Body of pancreas (tissue), 4 donors: Measurements from ENCODE around the gene BMP6. TPM values are rescaled to one million over a fixed set of nuclear protein-coding genes. Genes with fewer than 3 reads are reported as not detected.

Experiments
- ATAC-seq: fragments of 150-250 bp; one replicate; pipeline ENCODE4 v1.9.1; 2016
- DNase-seq, 4 donors: peaks; one replicate each; pipeline ENCODE4 v3.0.0-alpha.2; 2019
- H3K27ac ChIP-seq, 4 donors: fragments of 200-600 bp; sonication (generic); 1 replicate in 3 of 4; 2 replicates in 1 of 4; pipeline versions ENCODE4 v1.5.1 to v1.6.1; 2016 to 2019; ENCODE audit warnings: mild to moderate bottlenecking in 1 of 4, mixed read lengths in 1 of 4, moderate library complexity in 1 of 4
- H3K27me3 ChIP-seq, 2 donors: fragments of 200-600 bp; sonication (generic); one replicate each; pipeline ENCODE4 v1.6.0; 2016; ENCODE audit warnings: mild to moderate bottlenecking in 1 of 2
- H3K36me3 ChIP-seq, 2 donors: fragments of 200-600 bp; sonication (generic); replicated peaks in 1 of 2; 2 replicates each; pipeline ENCODE4 v1.5.1; 2016; ENCODE audit warnings: low read depth in 2 of 2; ENCODE audit not compliant: insufficient read depth in 1 of 2
- H3K4me1 ChIP-seq: fragments of 200-600 bp; sonication (generic); one replicate; pipeline ENCODE4 v1.6.0; 2016
- H3K4me3 ChIP-seq, 2 donors: fragments of 200-600 bp; sonication (generic); 1 replicate in 1 of 2; 2 replicates in 1 of 2; pipeline ENCODE4 v1.5.1; 2016 to 2019
- H3K9me3 ChIP-seq, 3 donors: fragments of 200-600 bp; sonication (generic); 1 replicate in 2 of 3; 2 replicates in 1 of 3; pipeline ENCODE4 v1.5.1; 2016
- POLR2A ChIP-seq, 3 donors: fragments of 450-650 bp; IDR thresholded peaks; one replicate each; pipeline ENCODE4 v1.6.1; 2016; ENCODE audit warnings: antibody characterized with exemption in 3 of 3, mild to moderate bottlenecking in 2 of 3
- WGBS, 2 donors: methylation state at CpG; one replicate each; pipeline ENCODE4 v1.1.5; 2017; 5-methylcytosine and 5-hydroxymethylcytosine counted together
- intact Hi-C: fragments of 100-400 bp; cut with DNase I; formaldehyde crosslinking; loops from one replicate; pipeline ENCODE4 v1.15.1; 2023
- total RNA-seq, 2 donors: library from RNA; depleted of rRNA; stranded (reverse); fragments of >200 nt; gene quantifications; one replicate each; pipeline ENCODE4 v1.1.0, GENCODE V29; 2016
- TF ChIP-seq, protein P1 (sequence below), 7 experiments: fragments of 450-650 bp in 4 of 7; fragments of 200-600 bp in 3 of 7; sonication (generic) in 3 of 7; IDR thresholded peaks; one replicate each; pipeline ENCODE4 v1.5.1; 2016 to 2019; ENCODE audit warnings: antibody characterized with exemption in 7 of 7

Gene BMP6
- total RNA-seq, result 1 to 10 TPM; 1.6 to 1.8 TPM

DNA sequence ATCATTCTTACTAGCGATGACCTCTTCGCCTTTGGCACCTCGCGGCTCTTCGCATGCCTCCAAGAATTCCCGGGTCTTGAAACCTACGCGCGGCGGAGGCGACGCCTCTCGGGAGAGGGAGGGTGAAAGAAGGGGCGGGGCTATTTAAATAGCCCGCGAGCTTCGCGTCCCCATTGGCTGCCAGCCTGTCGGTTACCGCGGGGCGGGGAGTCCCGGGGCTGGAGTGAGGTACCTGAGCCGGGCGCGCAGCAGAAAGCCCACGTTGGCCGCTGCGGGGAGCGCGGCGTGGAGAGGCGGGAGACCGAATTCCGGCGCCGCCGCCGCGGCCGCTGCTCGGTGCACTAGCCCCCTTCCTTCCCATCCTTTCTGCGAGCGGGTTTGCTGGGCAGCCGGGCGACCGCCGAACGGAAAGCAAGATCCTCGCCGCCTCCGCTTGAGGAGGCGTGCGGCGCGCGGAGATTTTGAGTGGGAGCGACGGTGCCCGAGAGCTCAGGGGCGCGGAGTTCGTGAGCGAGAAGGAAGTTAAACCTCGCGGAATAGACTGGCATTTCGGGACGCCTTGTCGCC, at the start of gene BMP6:
Gene BMP6, plus strand, starts transcription at position 251 of the 567 bp plus-strand sequence. CDS start 857 bp downstream, outside the sequence.
- WGBS, 2 donors, result 0 to 1% methylated on average over 23 to 65 of the region's 69 CpGs
- Histone ChIP-seq H3K27ac (no peak within 1 kb of the TSS), H3K27me3 (peaks cover 0 to 29% of the 10 kb centered on the region in 2 donors), H3K36me3 (no peaks in the 10 kb centered on the region), H3K4me3 (peak within 1 kb of the TSS in 1 of 2 donors; percentile 40), H3K9me3 (no peaks in the 10 kb centered on the region), H3K4me1 (peaks cover 41% of the 10 kb centered on the region)
- TF ChIP-seq, protein P1, sequence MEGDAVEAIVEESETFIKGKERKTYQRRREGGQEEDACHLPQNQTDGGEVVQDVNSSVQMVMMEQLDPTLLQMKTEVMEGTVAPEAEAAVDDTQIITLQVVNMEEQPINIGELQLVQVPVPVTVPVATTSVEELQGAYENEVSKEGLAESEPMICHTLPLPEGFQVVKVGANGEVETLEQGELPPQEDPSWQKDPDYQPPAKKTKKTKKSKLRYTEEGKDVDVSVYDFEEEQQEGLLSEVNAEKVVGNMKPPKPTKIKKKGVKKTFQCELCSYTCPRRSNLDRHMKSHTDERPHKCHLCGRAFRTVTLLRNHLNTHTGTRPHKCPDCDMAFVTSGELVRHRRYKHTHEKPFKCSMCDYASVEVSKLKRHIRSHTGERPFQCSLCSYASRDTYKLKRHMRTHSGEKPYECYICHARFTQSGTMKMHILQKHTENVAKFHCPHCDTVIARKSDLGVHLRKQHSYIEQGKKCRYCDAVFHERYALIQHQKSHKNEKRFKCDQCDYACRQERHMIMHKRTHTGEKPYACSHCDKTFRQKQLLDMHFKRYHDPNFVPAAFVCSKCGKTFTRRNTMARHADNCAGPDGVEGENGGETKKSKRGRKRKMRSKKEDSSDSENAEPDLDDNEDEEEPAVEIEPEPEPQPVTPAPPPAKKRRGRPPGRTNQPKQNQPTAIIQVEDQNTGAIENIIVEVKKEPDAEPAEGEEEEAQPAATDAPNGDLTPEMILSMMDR (IDR thresholded peaks at IDR 0.05), result no peak
- TF ChIP-seq POLR2A (IDR thresholded peaks at IDR 0.05), result peak in 1 of 3 donors; percentile 22
- ATAC-seq (peak; percentile 91), DNase-seq (peak; percentile 84 to 90 (median 86))
- intact Hi-C loops, result no loop called here

DNA sequence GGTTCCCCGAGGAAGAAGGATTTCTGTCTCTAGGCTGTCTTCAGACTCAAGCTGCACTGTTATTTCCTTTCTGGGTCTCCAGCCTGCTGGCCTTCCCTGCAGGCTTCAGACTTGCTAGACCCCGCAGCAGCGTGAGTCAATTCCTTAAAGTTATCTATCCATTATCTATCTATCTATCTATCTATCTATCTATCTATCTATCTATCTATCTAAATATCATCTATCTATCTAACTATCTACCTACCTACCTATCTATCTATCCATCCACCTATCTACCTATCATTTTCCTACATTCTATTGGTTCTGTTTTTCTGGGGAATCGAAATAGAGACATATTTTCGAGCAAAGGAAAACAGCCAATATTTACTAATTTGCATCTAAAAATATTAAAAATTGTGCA, 48.7 kb upstream of the BMP6 start:
- no peak for DNase-seq
- Histone ChIP-seq H3K27ac (no peak overlapping the region), H3K36me3 (no peaks in the 10 kb centered on the region), H3K4me3 (no peak overlapping the region), H3K27me3 (no peaks in the 10 kb centered on the region), H3K4me1 (no peaks in the 10 kb centered on the region), H3K9me3 (no peaks in the 10 kb centered on the region)
- no peak for TF ChIP-seq POLR2A (IDR thresholded peaks at IDR 0.05)
- TF ChIP-seq, protein P1 (IDR thresholded peaks at IDR 0.05), result no peak
- ATAC-seq, result no peak
- intact Hi-C loops, result no loop called here
- WGBS, 2 donors, result 81 to 88% methylated on average over 5 of the region's 5 CpGs

DNA sequence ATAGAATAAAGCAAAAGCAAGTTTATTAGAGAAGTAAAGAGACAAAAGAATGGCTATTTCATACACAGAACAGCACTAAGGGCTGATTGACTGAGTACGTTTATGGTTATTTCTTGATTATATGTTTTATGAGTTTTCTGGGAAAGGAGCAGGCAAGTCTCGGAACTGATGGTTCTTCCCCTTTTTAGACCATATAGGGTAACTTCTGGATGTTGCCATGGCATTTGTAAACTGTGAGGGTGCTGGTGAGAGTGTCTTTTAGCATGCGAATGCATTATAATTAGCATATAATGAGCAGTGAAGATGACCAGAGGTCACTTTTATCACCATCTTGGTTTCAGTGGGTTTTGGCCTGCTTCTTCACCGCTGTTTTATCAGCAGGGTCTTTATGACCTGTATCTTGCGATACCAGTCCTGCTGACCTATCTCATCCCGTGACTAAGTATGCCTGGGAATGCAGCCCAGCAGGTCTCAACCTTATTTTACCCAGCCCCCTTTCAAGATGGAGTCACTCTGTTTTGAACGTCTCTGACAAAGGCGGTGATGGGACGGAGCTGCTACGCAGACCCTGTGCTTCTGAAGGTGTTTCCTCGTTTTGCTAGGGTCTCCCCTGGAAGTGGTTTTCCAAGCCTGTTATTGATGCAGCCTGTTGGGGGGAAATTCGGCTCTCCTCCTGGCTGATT, 45.4 kb upstream of the BMP6 start:
- whole genome bisulfite sequencing, 2 donors, result 64 to 73% methylated on average over 12 of the region's 12 CpGs
- intact Hi-C loops, result no loop called here
- no peak overlapping the region for H3K27ac ChIP-seq
- ATAC-seq, result no peak
- H3K27me3 ChIP-seq, result no peaks in the 10 kb centered on the region
- TF ChIP-seq, protein P1 (IDR thresholded peaks at IDR 0.05), result no peak
- TF ChIP-seq POLR2A (IDR thresholded peaks at IDR 0.05), result no peak
- H3K9me3 ChIP-seq, result no peaks in the 10 kb centered on the region
- no peak overlapping the region for H3K4me3 ChIP-seq
- no peak for DNase-seq
- H3K4me1 ChIP-seq, result no peaks in the 10 kb centered on the region
- no peaks in the 10 kb centered on the region for H3K36me3 ChIP-seq

DNA sequence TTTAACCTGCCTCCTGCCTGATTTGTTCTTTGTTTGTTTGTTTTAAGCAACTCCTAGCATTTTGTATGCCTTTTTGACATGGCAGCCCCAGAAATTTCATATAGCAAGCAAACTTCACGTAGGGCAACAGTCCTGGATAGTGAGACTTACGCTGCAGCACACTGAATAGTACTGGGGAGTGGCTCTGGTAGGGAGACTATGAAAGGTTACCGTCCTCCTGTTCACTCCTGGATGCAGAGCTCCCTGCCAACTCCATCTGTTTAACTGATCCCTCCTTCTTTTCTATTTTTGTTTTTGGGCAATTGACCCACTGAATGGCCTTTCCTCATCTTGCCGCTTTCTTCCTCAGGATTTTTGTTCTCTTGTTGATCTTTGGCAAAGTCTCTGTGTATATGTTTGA, 44.5 kb upstream of the BMP6 start:
- TF ChIP-seq, protein P1 (IDR thresholded peaks at IDR 0.05), result no peak
- no peak for TF ChIP-seq POLR2A (IDR thresholded peaks at IDR 0.05)
- H3K36me3 ChIP-seq, result no peaks in the 10 kb centered on the region
- no peak for ATAC-seq
- 72 to 73% methylated on average over 4 of the region's 4 CpGs for WGBS, 2 donors
- no peak overlapping the region for H3K27ac ChIP-seq
- no peak for DNase-seq
- H3K4me1 ChIP-seq, result no peaks in the 10 kb centered on the region
- H3K4me3 ChIP-seq, result no peak overlapping the region
- no peaks in the 10 kb centered on the region for H3K27me3 ChIP-seq
- H3K9me3 ChIP-seq, result no peaks in the 10 kb centered on the region
- intact Hi-C loops, result no loop called here

DNA sequence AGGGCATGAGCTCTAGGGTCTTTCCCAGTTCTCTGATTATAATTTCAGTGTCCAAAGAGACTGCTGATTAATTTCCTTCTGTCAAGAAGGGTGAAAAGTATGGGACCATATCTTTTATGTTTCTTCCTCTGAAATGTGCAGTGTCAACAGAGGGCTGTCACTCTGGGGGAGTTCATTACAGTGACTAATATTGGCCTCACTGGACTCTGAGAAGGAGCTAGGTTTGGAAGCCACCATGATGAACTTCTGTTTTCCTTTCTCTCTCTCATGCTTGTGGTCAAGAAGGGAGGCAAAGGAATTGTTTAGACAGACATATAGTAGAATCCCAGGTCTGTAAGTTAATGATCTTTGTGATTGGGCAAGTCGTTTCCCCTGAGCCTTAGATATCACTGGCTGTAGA, 41.8 kb upstream of the BMP6 start:
- Histone ChIP-seq H3K27me3 (no peaks in the 10 kb centered on the region), H3K9me3 (no peaks in the 10 kb centered on the region), H3K27ac (no peak overlapping the region), H3K4me3 (no peak overlapping the region), H3K36me3 (no peaks in the 10 kb centered on the region), H3K4me1 (peaks cover 8% of the 10 kb centered on the region)
- DNase-seq (no peak), ATAC-seq (no peak)
- TF ChIP-seq POLR2A (IDR thresholded peaks at IDR 0.05), result no peak
- TF ChIP-seq, protein P1 (IDR thresholded peaks at IDR 0.05), result no peak
- intact Hi-C loops, result no loop called here
- WGBS, 2 donors, result 38 to 50% methylated on average over 1 of the region's 1 CpG
